Spleen (tissue), 11 donors: ENCODE results near the gene ARPC3. TPM values are rescaled to one million over a fixed set of nuclear protein-coding genes. Genes with fewer than 3 reads are reported as not detected.
"Not testable (repeated sequence)": the region's sequence is repeated elsewhere in the genome, so short reads cannot be mapped to it uniquely, and the experiment has no call there.

Experiments
- DNase-seq: peaks from one replicate; pipeline ENCODE4 v3.0.0-alpha.2; 2020
- H3K27ac ChIP-seq, 8 donors: fragments of 200-600 bp; sonication (generic) in 7 of 8; 1 replicate in 4 of 8; 2 replicates in 4 of 8; pipeline versions ENCODE4 v1.5.0 to v1.8.0; 2016 to 2021; ENCODE audit warnings: inconsistent platforms in 4 of 8, mild to moderate bottlenecking in 4 of 8, moderate library complexity in 1 of 8
- H3K27me3 ChIP-seq, 7 donors: fragments of 200-600 bp; sonication (generic) in 6 of 7; replicated peaks in 1 of 7; 1 replicate in 4 of 7; 2 replicates in 3 of 7; pipeline versions ENCODE4 v1.5.0 to v1.8.0; 2016 to 2021; ENCODE audit warnings: inconsistent platforms in 3 of 7, mild to moderate bottlenecking in 1 of 7
- H3K36me3 ChIP-seq, 6 donors: fragments of 200-600 bp; sonication (generic) in 5 of 6; 1 replicate in 4 of 6; 2 replicates in 2 of 6; pipeline versions ENCODE4 v1.5.0 to v1.8.0; 2016 to 2021; ENCODE audit warnings: inconsistent platforms in 2 of 6
- H3K4me1 ChIP-seq, 6 donors: fragments of 200-600 bp; sonication (generic) in 5 of 6; 1 replicate in 3 of 6; 2 replicates in 3 of 6; pipeline versions ENCODE4 v1.5.0 to v1.8.0; 2016 to 2021; ENCODE audit warnings: inconsistent platforms in 3 of 6
- H3K4me3 ChIP-seq, 8 donors: fragments of 200-600 bp; sonication (generic) in 7 of 8; 1 replicate in 4 of 8; 2 replicates in 4 of 8; pipeline versions ENCODE4 v1.5.0 to v1.8.0; 2016 to 2021; ENCODE audit warnings: inconsistent platforms in 4 of 8, mild to moderate bottlenecking in 4 of 8, moderate library complexity in 2 of 8
- H3K9me3 ChIP-seq, 8 donors: fragments of 200-600 bp; sonication (generic) in 7 of 8; 1 replicate in 4 of 8; 2 replicates in 4 of 8; pipeline versions ENCODE4 v1.5.0 to v1.8.0; 2016 to 2021; ENCODE audit warnings: inconsistent platforms in 4 of 8
- POLR2A ChIP-seq, 3 donors: fragments of 450-650 bp; IDR thresholded peaks; one replicate each; pipeline ENCODE4 v1.5.1; 2017; ENCODE audit warnings: antibody characterized with exemption in 3 of 3, mild to moderate bottlenecking in 1 of 3
- POLR2AphosphoS5 ChIP-seq, 3 donors: sonication (generic); formaldehyde crosslinking; IDR thresholded peaks; one replicate each; pipeline ENCODE4 v1.5.1; 2017; ENCODE audit warnings: antibody characterized with exemption in 3 of 3
- WGBS, 5 donors: extraction: QIAGEN DNeasy Blood & Tissue Kit in 3 of 5; methylation state at CpG; one replicate each; pipeline versions ENCODE4 v1.1.5 to v1.1.7; 2013 to 2018; 5-methylcytosine and 5-hydroxymethylcytosine counted together
- intact Hi-C: fragments of 100-400 bp; cut with DNase I; formaldehyde crosslinking; loops from one replicate; pipeline ENCODE4 v1.15.0; 2023; ENCODE audit warnings: low total_unique reads
- polyA plus RNA-seq, 3 donors: library from polyadenylated mRNA; stranded (reverse); fragments of 200-250 nt; gene quantifications; one replicate each; pipeline ENCODE4 v1.2.1, GENCODE V29; 2013
- total RNA-seq, 7 donors: library from RNA; depleted of rRNA in 3 of 7; stranded (reverse); fragments of >200 nt in 3 of 7; fragmentation: NEBNext Ultra II Directional in 4 of 7; extraction: Animal tissue kit (Norgen Biotek cat#: 25700) in 4 of 7; gene quantifications; one replicate each; pipeline versions ENCODE4 v1.1.0 to v1.2.1, GENCODE V29; 2016 to 2021
- TF ChIP-seq, protein P1 (sequence below), 11 experiments: fragments of 200-600 bp in 7 of 11; fragments of 450-650 bp in 4 of 11; sonication (generic) in 4 of 11; IDR thresholded peaks in 8 of 11; conservative IDR thresholded peaks in 3 of 11; 1 replicate in 7 of 11; 2 replicates in 4 of 11; pipeline versions ENCODE4 v1.4.0 to v1.8.0; 2016 to 2021; ENCODE audit warnings: antibody characterized with exemption in 11 of 11, inconsistent platforms in 4 of 11, mild to moderate bottlenecking in 1 of 11
- donor health status: healthy with polysubstance abuse.
- donor health status: DM: no; HTN: no; CAD: no; lungs with moderate emphysema.
- donor health status: DM: no; HTN: no; CAD: no.
- donor health status: Bipolar disorder and iron deficiency.
- donor health status: healthy.
- donor health status: DM: no; HTN: no; CAD: no.
- donor health status: DM: yes; HTN: yes; CAD: no.

The ARPC3 gene
- total and polyA plus RNA-seq, 10 donors, result 301 to 762 (median 386) TPM

- TF ChIP-seq POLR2A (IDR thresholded peaks at IDR 0.05) (peak in 2 of 3 donors; percentile 52 to 65), POLR2AphosphoS5 (IDR thresholded peaks at IDR 0.05) (peak; percentile 96 to 97 (median 96))
- TF ChIP-seq, protein P1, sequence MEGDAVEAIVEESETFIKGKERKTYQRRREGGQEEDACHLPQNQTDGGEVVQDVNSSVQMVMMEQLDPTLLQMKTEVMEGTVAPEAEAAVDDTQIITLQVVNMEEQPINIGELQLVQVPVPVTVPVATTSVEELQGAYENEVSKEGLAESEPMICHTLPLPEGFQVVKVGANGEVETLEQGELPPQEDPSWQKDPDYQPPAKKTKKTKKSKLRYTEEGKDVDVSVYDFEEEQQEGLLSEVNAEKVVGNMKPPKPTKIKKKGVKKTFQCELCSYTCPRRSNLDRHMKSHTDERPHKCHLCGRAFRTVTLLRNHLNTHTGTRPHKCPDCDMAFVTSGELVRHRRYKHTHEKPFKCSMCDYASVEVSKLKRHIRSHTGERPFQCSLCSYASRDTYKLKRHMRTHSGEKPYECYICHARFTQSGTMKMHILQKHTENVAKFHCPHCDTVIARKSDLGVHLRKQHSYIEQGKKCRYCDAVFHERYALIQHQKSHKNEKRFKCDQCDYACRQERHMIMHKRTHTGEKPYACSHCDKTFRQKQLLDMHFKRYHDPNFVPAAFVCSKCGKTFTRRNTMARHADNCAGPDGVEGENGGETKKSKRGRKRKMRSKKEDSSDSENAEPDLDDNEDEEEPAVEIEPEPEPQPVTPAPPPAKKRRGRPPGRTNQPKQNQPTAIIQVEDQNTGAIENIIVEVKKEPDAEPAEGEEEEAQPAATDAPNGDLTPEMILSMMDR (IDR thresholded peaks at IDR 0.05 in 8 of 11, conservative IDR thresholded peaks at IDR 0.05 in 3 of 11), result peak in 3 of 11 experiments; percentile 18 to 43 (median 22)
- Histone ChIP-seq H3K27me3 (no peaks in the 10 kb centered on the region), H3K36me3 (peaks cover 0 to 22% (median 14%) of the 10 kb centered on the region in 6 donors), H3K27ac (peak within 1 kb of the TSS; percentile 91 to 97 (median 93)), H3K4me3 (peak within 1 kb of the TSS; percentile 78 to 97 (median 94)), H3K4me1 (peaks cover 19 to 42% (median 31%) of the 10 kb centered on the region in 6 donors), H3K9me3 (no peaks in the 10 kb centered on the region)
- intact Hi-C loops, result no loop called here
- 0 to 1% (median 0%) methylated on average over 39 to 78 of the region's 78 CpGs for WGBS, 5 donors
- DNase-seq, result peak; percentile 96
Measured at GRCh38 chr12:110468214-110469048, 18.3 kb upstream of the ARPC3 start, which contains the start of the genes FAM216A and GPN3. FAM216A (plus strand) TSS chr12:110468845; CDS start chr12:110468876, 31 bp downstream. GPN3 (minus strand) TSS chr12:110468257; CDS start chr12:110468203, 54 bp downstream.

- H3K36me3 ChIP-seq, result peaks cover 0 to 27% (median 14%) of the 10 kb centered on the region in 6 donors
- H3K4me3 ChIP-seq, result peak overlapping the region; percentile 78 to 97 (median 94)
- H3K9me3 ChIP-seq, result no peaks in the 10 kb centered on the region
- DNase-seq, result no peak
- intact Hi-C loops, result no loop called here
- peaks cover 19 to 42% (median 31%) of the 10 kb centered on the region in 6 donors for H3K4me1 ChIP-seq
- peak overlapping the region; percentile 50 to 97 (median 93) for H3K27ac ChIP-seq
- TF ChIP-seq, protein P1 (IDR thresholded peaks at IDR 0.05 in 8 of 11, conservative IDR thresholded peaks at IDR 0.05 in 3 of 11), result no peak
- TF ChIP-seq POLR2AphosphoS5 (IDR thresholded peaks at IDR 0.05) (no peak), POLR2A (IDR thresholded peaks at IDR 0.05) (no peak)
- no peaks in the 10 kb centered on the region for H3K27me3 ChIP-seq
- WGBS, 5 donors, result 0 to 1% (median 0%) methylated on average over 15 of the region's 15 CpGs
Measured at GRCh38 chr12:110467847-110468213, 17.7 kb upstream of the ARPC3 start.

DNA sequence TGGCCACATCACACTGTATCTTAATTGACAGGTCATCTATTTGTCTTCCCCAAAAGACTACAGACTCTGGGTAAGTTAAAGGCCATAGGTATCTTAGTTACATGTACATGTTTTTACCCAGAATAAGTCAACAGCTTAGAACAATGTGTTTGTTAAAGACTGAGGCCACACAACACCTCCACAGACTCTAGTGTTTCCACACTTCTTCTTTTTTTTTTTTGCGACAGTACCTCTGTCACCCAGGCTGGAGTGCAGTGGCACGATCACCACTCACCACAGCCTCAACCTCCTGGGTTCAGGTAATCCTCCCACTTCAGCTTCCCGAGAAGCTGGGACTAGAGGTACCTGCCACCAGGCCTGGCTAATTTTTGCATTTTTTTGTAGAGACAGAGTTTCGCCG, 16.7 kb upstream of the ARPC3 start:
- no peak for DNase-seq
- Histone ChIP-seq H3K27ac (peak overlapping the region in 2 of 8 donors; percentile 91 to 96), H3K4me3 (peak overlapping the region in 4 of 8 donors; percentile 78 to 93 (median 88)), H3K9me3 (no peaks in the 10 kb centered on the region), H3K4me1 (peaks cover 19 to 46% (median 32%) of the 10 kb centered on the region in 6 donors), H3K27me3 (no peaks in the 10 kb centered on the region), H3K36me3 (peaks cover 0 to 38% (median 19%) of the 10 kb centered on the region in 6 donors)
- TF ChIP-seq POLR2AphosphoS5 (IDR thresholded peaks at IDR 0.05), result no peak
- TF ChIP-seq, protein P1 (IDR thresholded peaks at IDR 0.05 in 8 of 11, conservative IDR thresholded peaks at IDR 0.05 in 3 of 11), result no peak
- no peak for TF ChIP-seq POLR2A (IDR thresholded peaks at IDR 0.05)
- intact Hi-C loops, result no loop called here
- 65 to 77% (median 68%) methylated on average over 5 of the region's 5 CpGs for WGBS, 5 donors

DNA sequence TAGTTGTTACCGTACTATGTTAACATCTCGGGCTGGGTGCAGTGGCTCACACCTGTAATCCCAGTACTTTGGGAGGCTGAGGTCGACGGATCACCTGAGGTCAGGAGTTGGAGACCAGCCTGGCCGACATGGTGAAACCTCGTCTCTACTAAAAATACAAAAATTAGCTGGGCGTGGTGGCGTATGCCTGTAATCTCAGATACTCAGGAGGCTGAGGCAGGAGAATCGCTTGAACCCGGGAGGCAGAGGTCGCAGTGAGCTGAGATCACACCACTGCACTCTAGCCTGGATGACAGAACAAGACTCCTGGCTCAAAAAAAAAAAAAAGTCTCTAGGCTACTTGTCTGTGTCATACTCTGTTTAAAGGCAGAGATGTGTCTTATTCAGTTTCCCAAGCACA, 15.6 kb upstream of the ARPC3 start:
- peaks cover 0 to 48% (median 21%) of the 10 kb centered on the region in 6 donors for H3K36me3 ChIP-seq
- H3K27ac ChIP-seq, H3K9me3 ChIP-seq, DNase-seq, H3K27me3 ChIP-seq, H3K4me3 ChIP-seq, intact Hi-C loops: not testable (repeated sequence)
- 89 to 96% (median 95%) methylated on average over 11 of the region's 11 CpGs for WGBS, 5 donors
- peaks cover 19 to 50% (median 33%) of the 10 kb centered on the region in 6 donors for H3K4me1 ChIP-seq
